CD4-positive, alpha-beta T cell (primary cell): ENCODE measurements around the gene SEMA4B. TPM values are rescaled to one million over a fixed set of nuclear protein-coding genes. Genes with fewer than 3 reads are reported as not detected.

Source experiments
- ATAC-seq: fragments of 200-7000 bp; cut with Tn5 transposase; one replicate; pipeline ENCODE4 v1.10.0; 2022; ENCODE audit warnings: mild to moderate bottlenecking; ENCODE audit not compliant: poor library complexity
- CTCF ChIA-PET: fragments of 350-600 bp; sonication (Branson Sonifier 250); formaldehyde crosslinking; loops from one replicate; lab custom pipeline; 2021; ENCODE audit warnings: antibody characterized with exemption, inconsistent platforms; lab: Charles Lee
- POLR2A ChIA-PET: fragments of 350-600 bp; sonication (Branson Sonifier 250); formaldehyde crosslinking; loops from one replicate; lab custom pipeline; 2021; ENCODE audit warnings: antibody characterized with exemption, inconsistent platforms; lab: Charles Lee
- DNase-seq, 14 experiments: peaks; one replicate each; pipeline ENCODE4 v3.0.0-alpha.2; 2013 to 2020; ENCODE audit warnings: mixed read lengths in 2 of 14
- H3K27ac ChIP-seq, 2 donors: one replicate each; pipeline versions ENCODE4 v1.5.1 to v1.7.0; 2013; ENCODE audit warnings: low read length in 2 of 2, low read depth in 1 of 2, mild to moderate bottlenecking in 1 of 2
- H3K27me3 ChIP-seq, 2 experiments: 1 replicate in 1 of 2; 2 replicates in 1 of 2; pipeline versions ENCODE4 v1.6.1 to v1.7.0; 2013; ENCODE audit warnings: low read length in 2 of 2, control low read depth in 1 of 2, mild to moderate bottlenecking in 1 of 2, moderate library complexity in 1 of 2; ENCODE audit not compliant: insufficient read depth in 2 of 2, control insufficient read depth in 1 of 2
- H3K36me3 ChIP-seq: one replicate; pipeline ENCODE4 v1.6.1; 2013; ENCODE audit warnings: low read length, control low read depth; ENCODE audit not compliant: insufficient read depth
- H3K4me1 ChIP-seq: one replicate; pipeline ENCODE4 v1.6.1; 2013; ENCODE audit warnings: low read length, control low read depth; ENCODE audit not compliant: insufficient read depth
- H3K4me3 ChIP-seq: one replicate; pipeline ENCODE4 v1.5.1; 2013; ENCODE audit warnings: mild to moderate bottlenecking, low read length, moderate library complexity
- H3K9me3 ChIP-seq, 2 experiments: 1 replicate in 1 of 2; 2 replicates in 1 of 2; pipeline versions ENCODE4 v1.6.1 to v1.7.0; 2013; ENCODE audit warnings: low read length in 2 of 2, mild to moderate bottlenecking in 2 of 2, control low read depth in 1 of 2, moderate library complexity in 1 of 2; ENCODE audit not compliant: control insufficient read depth in 1 of 2, insufficient read depth in 1 of 2
- H3K27ac Mint-ChIP-seq: one replicate; pipeline ENCODE4 v1.8.0; 2020; ENCODE audit warnings: mixed read lengths
- H3K27me3 Mint-ChIP-seq: one replicate; pipeline ENCODE4 v1.8.0; 2021; ENCODE audit warnings: mixed read lengths
- H3K36me3 Mint-ChIP-seq: one replicate; pipeline ENCODE4 v1.8.0; 2021; ENCODE audit warnings: low read depth, mixed read lengths
- H3K4me1 Mint-ChIP-seq: one replicate; pipeline ENCODE4 v1.8.0; 2021; ENCODE audit warnings: low read depth, mixed read lengths
- H3K4me3 Mint-ChIP-seq: one replicate; pipeline ENCODE4 v1.8.0; 2020; ENCODE audit warnings: mild to moderate bottlenecking, mixed read lengths
- H3K9me3 Mint-ChIP-seq: one replicate; pipeline ENCODE4 v1.8.0; 2020; ENCODE audit warnings: mixed read lengths
- CTCF ChIP-seq: fragments of 200-600 bp; IDR thresholded peaks from one replicate; pipeline ENCODE4 v1.8.0; 2022; ENCODE audit warnings: antibody characterized with exemption, mild to moderate bottlenecking
- intact Hi-C, 2 experiments: fragments of 100-400 bp; cut with DNase I in 1 of 2; cut with micrococcal nuclease in 1 of 2; formaldehyde crosslinking; loops; one replicate each; pipeline versions ENCODE4 v1.15.1 to v1.9.0; 2023 to 2025; cut with DNase I, micrococcal nuclease
- total RNA-seq, 174 experiments: library from RNA in 2 of 174; stranded (reverse) in 2 of 174; gene quantifications; one replicate each; pipeline ENCODE4 v1.2.3 and lab custom pipeline; 2021 to 2026

SEMA4B gene
- total RNA-seq, 2 experiments from 2014 or later = 8.0 to 9.5 TPM

GRCh38 chr15:90205050-90205848 is 4.1 kb downstream of the SEMA4B start:
- H3K36me3 ChIP-seq = peaks cover 11% of the 10 kb centered on the region
- no peaks in the 10 kb centered on the region for H3K9me3 ChIP-seq
- Mint-ChIP-seq H3K9me3 (no peaks in the 10 kb centered on the region), H3K27me3 (no peaks in the 10 kb centered on the region), H3K27ac (no peak overlapping the region), H3K4me3 (no peak overlapping the region), H3K4me1 (peaks cover 33% of the 10 kb centered on the region), H3K36me3 (peaks cover 6% of the 10 kb centered on the region)
- ChIA-PET POLR2A (no interaction called here), CTCF (no interaction called here)
- H3K4me3 ChIP-seq = no peak overlapping the region
- intact Hi-C loops = no loop called here
- ATAC-seq (no peak), DNase-seq (no peak)
- no peaks in the 10 kb centered on the region for H3K27me3 ChIP-seq
- peaks cover 37% of the 10 kb centered on the region for H3K4me1 ChIP-seq
- H3K27ac ChIP-seq = no peak overlapping the region
- no peak for TF ChIP-seq CTCF

- H3K4me1 ChIP-seq = peaks cover 34% of the 10 kb centered on the region
- Mint-ChIP-seq H3K9me3 (no peaks in the 10 kb centered on the region), H3K4me1 (peaks cover 34% of the 10 kb centered on the region), H3K4me3 (no peak overlapping the region), H3K36me3 (peaks cover 6% of the 10 kb centered on the region), H3K27ac (no peak overlapping the region), H3K27me3 (no peaks in the 10 kb centered on the region)
- peaks cover 12% of the 10 kb centered on the region for H3K36me3 ChIP-seq
- ChIA-PET CTCF (no interaction called here), POLR2A (interaction anchor here (1.0 kb wide), 1 partner anchor 14 kb away, joined by 3 read pairs; no protein-coding TSS in a partner anchor)
- no peak overlapping the region for H3K27ac ChIP-seq
- H3K4me3 ChIP-seq = no peak overlapping the region
- no peaks in the 10 kb centered on the region for H3K27me3 ChIP-seq
- no peaks in the 10 kb centered on the region for H3K9me3 ChIP-seq
- DNase-seq (no peak), ATAC-seq (no peak)
- intact Hi-C loops = no loop called here
- no peak for TF ChIP-seq CTCF
Measured at GRCh38 chr15:90205886-90206285, 4.8 kb downstream of the SEMA4B start.

- Mint-ChIP-seq H3K9me3 (no peaks in the 10 kb centered on the region), H3K27me3 (no peaks in the 10 kb centered on the region), H3K27ac (no peak overlapping the region), H3K36me3 (peaks cover 6% of the 10 kb centered on the region), H3K4me1 (peaks cover 35% of the 10 kb centered on the region), H3K4me3 (no peak overlapping the region)
- Histone ChIP-seq H3K27me3 (no peaks in the 10 kb centered on the region), H3K36me3 (peaks cover 12% of the 10 kb centered on the region), H3K4me3 (no peak overlapping the region), H3K4me1 (peaks cover 35% of the 10 kb centered on the region), H3K27ac (no peak overlapping the region), H3K9me3 (no peaks in the 10 kb centered on the region)
- ChIA-PET POLR2A (interaction anchor here (0.6 kb wide), 1 partner anchor 136 kb away, joined by 3 read pairs; no protein-coding TSS in a partner anchor), CTCF (no interaction called here)
- DNase-seq = no peak
- no peak for ATAC-seq
- TF ChIP-seq CTCF = no peak
- intact Hi-C loops = no loop called here
Measured at GRCh38 chr15:90207252-90207651, 6.1 kb downstream of the SEMA4B start.
